Measurements from ENCODE around the gene STAP2. TPM values are rescaled to one million over a fixed set of nuclear protein-coding genes. Genes with fewer than 3 reads are reported as not detected.

STAP2 gene
- total and polyA plus RNA-seq, 10 of the 15 experiments (the other 5 are each of a cell fraction or from before 2014, with no cell fraction given), result 0.84 to 22.4 (median 15.2) TPM

DNA sequence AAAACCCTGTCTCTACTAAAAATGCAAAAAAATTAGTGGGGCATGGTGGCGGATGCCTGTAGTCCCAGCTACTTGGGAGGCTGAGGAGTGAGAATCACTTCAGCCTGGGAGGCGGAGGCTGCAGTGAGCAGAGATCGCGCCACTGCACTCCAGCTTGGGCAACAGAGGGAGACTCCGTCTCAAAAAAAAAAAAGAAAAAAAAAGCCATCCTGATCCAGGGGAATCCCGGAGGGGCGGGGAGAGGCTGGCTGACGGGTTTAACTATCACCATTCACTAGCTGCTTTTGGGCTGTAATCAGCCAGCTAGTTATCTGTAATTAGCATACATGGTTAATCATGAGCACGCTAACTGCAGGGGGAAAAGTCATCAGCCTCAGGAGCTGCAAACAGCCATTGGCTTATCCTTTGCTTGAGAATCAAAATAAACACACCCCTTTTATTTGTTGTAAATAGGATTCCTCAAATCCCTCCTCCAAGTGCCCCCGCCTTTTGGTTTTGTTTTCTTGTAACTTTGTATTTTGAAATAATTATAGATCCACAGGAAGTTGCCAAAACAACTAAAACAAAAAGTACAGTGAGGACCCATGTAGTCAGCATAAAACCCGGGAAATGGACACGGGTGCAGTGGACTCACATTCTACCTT lies 24.7 kb downstream of the STAP2 start (continued):
- TF ChIP-seq, protein P1, sequence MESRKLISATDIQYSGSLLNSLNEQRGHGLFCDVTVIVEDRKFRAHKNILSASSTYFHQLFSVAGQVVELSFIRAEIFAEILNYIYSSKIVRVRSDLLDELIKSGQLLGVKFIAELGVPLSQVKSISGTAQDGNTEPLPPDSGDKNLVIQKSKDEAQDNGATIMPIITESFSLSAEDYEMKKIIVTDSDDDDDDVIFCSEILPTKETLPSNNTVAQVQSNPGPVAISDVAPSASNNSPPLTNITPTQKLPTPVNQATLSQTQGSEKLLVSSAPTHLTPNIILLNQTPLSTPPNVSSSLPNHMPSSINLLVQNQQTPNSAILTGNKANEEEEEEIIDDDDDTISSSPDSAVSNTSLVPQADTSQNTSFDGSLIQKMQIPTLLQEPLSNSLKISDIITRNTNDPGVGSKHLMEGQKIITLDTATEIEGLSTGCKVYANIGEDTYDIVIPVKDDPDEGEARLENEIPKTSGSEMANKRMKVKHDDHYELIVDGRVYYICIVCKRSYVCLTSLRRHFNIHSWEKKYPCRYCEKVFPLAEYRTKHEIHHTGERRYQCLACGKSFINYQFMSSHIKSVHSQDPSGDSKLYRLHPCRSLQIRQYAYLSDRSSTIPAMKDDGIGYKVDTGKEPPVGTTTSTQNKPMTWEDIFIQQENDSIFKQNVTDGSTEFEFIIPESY (IDR thresholded peaks at IDR 0.05), result no peak
- TF ChIP-seq, protein P2, sequence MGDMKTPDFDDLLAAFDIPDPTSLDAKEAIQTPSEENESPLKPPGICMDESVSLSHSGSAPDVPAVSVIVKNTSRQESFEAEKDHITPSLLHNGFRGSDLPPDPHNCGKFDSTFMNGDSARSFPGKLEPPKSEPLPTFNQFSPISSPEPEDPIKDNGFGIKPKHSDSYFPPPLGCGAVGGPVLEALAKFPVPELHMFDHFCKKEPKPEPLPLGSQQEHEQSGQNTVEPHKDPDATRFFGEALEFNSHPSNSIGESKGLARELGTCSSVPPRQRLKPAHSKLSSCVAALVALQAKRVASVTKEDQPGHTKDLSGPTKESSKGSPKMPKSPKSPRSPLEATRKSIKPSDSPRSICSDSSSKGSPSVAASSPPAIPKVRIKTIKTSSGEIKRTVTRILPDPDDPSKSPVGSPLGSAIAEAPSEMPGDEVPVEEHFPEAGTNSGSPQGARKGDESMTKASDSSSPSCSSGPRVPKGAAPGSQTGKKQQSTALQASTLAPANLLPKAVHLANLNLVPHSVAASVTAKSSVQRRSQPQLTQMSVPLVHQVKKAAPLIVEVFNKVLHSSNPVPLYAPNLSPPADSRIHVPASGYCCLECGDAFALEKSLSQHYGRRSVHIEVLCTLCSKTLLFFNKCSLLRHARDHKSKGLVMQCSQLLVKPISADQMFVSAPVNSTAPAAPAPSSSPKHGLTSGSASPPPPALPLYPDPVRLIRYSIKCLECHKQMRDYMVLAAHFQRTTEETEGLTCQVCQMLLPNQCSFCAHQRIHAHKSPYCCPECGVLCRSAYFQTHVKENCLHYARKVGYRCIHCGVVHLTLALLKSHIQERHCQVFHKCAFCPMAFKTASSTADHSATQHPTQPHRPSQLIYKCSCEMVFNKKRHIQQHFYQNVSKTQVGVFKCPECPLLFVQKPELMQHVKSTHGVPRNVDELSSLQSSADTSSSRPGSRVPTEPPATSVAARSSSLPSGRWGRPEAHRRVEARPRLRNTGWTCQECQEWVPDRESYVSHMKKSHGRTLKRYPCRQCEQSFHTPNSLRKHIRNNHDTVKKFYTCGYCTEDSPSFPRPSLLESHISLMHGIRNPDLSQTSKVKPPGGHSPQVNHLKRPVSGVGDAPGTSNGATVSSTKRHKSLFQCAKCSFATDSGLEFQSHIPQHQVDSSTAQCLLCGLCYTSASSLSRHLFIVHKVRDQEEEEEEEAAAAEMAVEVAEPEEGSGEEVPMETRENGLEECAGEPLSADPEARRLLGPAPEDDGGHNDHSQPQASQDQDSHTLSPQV (IDR thresholded peaks at IDR 0.05), result no peak

DNA sequence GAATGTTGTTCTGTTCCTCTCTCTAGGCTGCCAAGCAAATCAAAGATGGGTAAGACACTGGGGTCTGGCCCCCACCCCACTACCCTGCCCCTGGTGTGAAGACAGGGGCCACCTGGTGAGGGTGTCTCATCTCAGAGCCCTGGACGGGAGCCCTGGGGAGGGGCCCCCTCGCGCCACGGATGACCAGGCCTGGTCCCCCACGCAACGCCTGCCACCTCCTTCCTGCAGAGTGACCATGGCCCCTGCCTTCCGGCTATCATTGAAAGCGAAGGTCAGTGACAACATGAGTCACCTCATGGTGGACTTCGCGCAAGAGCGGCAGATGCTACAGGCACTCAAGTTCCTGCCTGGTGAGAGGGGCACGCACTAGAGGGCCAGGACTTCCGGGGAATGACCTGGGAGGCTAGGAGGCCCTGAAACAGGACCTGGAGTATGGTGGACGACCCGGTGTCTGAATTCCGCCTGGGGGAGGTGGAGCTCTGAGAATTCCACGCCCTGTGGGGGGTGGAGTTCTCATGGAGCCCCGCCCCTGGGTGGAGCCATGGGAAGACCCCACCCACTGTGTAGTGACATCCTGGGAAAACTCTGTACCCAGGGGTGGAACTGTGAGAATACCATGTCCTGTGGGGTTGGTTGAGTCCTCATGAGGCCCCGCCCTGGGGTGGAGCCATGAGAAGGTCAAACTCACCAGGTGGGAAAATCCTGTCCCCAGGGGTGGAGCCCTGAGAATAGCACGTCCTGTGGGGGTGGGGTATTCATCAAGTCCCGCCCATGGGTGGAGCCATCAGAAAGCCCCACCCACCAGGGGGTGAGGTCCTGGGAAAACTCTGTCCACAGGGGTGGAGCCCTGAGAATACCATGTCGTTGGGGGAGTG lies 28.1 kb downstream of the STAP2 start:
- 77% methylated on average over 22 of the region's 22 CpGs for WGBS (ENCODE audit: insufficient coverage, insufficient replicate concordance, low lambda C conversion rate, missing lambda C conversion rate)
- no peak overlapping the region for H3K27ac ChIP-seq (ENCODE audit: control insufficient read depth, insufficient read depth)
- H3K79me2 ChIP-seq (ENCODE audit: control insufficient read depth, insufficient read depth, low read length), result no peaks in the 10 kb centered on the region
- intact Hi-C loops (cut with micrococcal nuclease; ENCODE audit: unreplicated experiment), result no loop called here
- H4K20me1 ChIP-seq (ENCODE audit: control insufficient read depth, insufficient read depth), result no peaks in the 10 kb centered on the region
- no peaks in the 10 kb centered on the region for H3K9me3 ChIP-seq (replicated peaks; ENCODE audit: control insufficient read depth, insufficient read depth, low read length)
- ATAC-seq (no peak; the same call in 1 of the 3 replicates), DNase-seq (ENCODE audit: low read depth, low spot score) (no peak), FAIRE-seq (no peak)
- H3K9ac ChIP-seq (ENCODE audit: control insufficient read depth, insufficient read depth, low read length), result no peak overlapping the region
- POLR2A ChIA-PET, result no interaction called here
- H3K36me3 ChIP-seq (ENCODE audit: control insufficient read depth in 2 of 2, insufficient read depth in 2 of 2, low read length in 1 of 2), result no peaks in the 10 kb centered on the region
- H2AFZ ChIP-seq (ENCODE audit: control insufficient read depth, low read depth, low read length), result no peak overlapping the region
- H3K4me1 ChIP-seq (ENCODE audit: control insufficient read depth, insufficient read depth, low read length), result no peaks in the 10 kb centered on the region
- CTCF ChIA-PET, result no interaction called here
- RAD21 ChIA-PET (ENCODE audit: unreplicated experiment), result no interaction called here
- H3K4me3 ChIP-seq, result no peak overlapping the region
- H3K27me3 ChIP-seq (replicated peaks in 1 of 2; ENCODE audit: control insufficient read depth in 2 of 2, insufficient read depth in 2 of 2, low read length in 1 of 2), result no peaks in the 10 kb centered on the region
- TF ChIP-seq MTA3 (IDR thresholded peaks at IDR 0.05; ENCODE audit: borderline replicate concordance, low read length), result no peak
- in situ Hi-C loops (cut with MboI), result no loop called here
- SMC1A ChIA-PET (ENCODE audit: uncharacterized antibody, unreplicated experiment), result no interaction called here
- no peak overlapping the region for H3K4me2 ChIP-seq (ENCODE audit: control insufficient read depth, insufficient read depth)
- BruUV-seq (replicated peaks), result no TSS peak

Measured in GM12878 (cell line).